GM04503 (cell line): ENCODE results near the gene CACNA1H.
"Not testable (repeated sequence)": the region's sequence is repeated elsewhere in the genome, so short reads cannot be mapped to it uniquely, and the experiment has no call there.

Experiments
- DNase-seq: peaks from one replicate; pipeline ENCODE4 v3.0.0-alpha.2; 2012; ENCODE audit warnings: low read depth

Gene CACNA1H

DNA sequence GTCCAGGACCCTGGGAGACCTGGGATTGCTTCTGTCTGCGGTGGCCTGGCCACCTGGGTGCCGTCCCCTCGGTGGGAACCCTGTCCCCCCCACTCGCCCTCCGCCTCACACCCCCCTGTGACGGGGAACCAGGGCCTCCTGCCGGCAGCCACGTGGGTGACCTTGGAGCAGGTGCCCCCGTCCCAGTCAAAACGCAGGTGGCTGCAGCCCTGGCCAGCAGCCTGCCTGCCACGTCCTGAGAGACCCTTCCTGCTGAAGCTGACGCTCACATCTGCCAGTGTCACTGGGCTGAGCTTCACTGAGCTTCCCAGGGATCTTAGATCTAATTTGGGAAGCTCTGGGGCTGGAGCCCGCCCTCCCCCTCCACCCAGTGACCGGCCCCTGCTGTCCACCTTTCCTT lies 73.8 kb downstream of the CACNA1H start:
- DNase-seq, result not testable (repeated sequence)

- not testable (repeated sequence) for DNase-seq
Observed at GRCh38 chr16:1228227-1228626, 75.3 kb downstream of the CACNA1H start.

DNA sequence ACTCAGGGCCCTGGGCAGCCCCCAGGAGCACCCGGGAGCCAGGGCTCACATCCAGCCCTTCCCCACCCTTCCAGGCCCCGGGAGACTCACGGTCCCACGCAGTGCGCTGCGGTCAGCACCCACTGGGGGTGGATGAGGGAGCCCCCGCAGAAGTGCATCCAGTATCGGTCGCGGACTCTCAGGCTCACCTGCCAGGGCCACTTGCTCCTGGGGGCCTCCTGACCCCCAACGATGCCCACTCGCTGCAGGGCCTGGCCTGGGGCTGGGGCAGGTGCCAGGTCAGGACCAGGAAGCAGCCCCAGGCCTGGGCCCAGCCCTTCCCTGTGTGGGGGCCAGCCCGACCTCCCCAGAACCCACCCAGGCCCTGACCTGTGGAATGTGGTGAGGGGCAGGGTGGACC lies 76.6 kb downstream of the CACNA1H start:
- not testable (repeated sequence) for DNase-seq

DNA sequence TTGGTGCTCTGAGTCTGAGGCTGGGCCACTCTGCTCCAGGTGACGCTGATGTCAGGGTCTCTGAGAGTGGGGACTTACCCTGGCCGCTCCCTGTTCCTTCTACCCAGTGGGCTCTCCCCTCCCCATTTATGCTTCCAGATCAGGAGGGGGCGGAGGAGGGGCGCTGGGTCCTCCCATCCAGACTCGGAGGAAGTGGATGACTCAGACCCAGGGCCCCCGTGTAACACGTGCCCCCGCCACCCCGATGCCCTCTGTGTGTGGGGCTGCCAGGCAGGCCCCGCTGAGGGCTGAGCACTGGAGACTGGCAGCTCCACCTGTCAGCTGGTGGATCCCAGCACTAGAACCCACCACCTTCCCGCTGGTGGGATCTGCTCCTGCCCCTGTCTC lies 77.2 kb downstream of the CACNA1H start, which contains the start of gene TPSB2:
Gene TPSB2 (minus strand): TSS at position 101 of the 387 bp plus-strand sequence. CDS start 233 bp downstream, outside the sequence.
- not testable (repeated sequence) for DNase-seq

DNA sequence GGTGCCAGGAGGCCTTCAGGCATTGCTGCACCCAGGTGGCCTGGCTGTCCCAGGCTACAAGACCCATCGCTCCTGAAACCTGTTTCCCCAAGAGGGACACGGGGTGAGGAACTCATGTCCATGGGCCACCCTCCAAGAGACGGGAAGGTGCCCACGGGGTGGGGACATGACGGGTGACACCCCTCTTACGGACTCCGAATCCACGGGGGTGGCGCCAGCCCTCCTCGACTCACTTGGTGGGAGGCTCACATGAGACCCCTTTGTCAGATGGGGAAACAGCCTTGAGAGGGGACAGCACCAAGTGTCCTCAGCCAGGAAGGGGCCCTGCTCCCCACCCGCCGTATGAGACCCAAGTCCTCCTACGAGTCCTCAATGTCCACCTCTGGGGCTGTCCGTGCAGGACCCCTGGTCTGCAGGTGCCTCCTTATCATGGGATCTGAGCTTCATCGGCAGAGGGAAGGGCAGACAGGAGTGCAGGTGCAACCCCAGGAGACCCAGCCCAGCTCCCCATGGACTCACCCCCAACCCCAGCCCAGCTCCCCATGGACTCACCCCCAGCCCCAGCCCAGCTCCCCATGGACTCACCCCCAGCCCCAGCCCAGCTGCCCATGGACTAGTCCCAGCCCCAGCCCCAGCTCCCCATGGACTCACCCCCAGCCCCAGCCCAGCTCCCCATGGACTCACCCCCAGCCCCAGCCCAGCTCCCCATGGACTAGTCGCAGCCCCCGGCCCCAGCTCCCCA lies 77.7 kb downstream of the CACNA1H start:
- not testable (repeated sequence) for DNase-seq

- DNase-seq, result not testable (repeated sequence)
Observed at GRCh38 chr16:1231301-1231700, 78.4 kb downstream of the CACNA1H start.

- not testable (repeated sequence) for DNase-seq
Observed at GRCh38 chr16:1232049-1232748, 79.3 kb downstream of the CACNA1H start.

DNA sequence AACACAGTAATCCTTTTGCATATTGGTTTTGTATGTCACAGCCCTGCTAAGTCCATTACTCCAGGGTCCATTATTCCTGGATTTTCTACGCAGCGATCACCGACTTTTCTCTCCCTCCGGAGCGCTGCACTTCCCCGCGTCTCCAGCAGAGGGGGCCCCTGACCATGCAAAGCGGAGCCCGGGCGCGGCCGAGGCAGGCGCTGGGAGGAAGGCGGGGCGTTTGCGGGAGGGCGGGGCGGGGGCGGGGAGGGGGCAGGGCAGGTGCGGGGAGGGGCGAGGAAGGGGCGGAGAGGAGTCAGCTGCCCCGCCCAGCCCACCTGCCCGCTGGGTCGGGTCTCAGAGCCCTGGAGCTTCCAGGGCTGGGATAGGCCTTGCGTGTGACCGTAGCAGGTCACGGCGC lies 83.8 kb downstream of the CACNA1H start:
- not testable (repeated sequence) for DNase-seq

DNA sequence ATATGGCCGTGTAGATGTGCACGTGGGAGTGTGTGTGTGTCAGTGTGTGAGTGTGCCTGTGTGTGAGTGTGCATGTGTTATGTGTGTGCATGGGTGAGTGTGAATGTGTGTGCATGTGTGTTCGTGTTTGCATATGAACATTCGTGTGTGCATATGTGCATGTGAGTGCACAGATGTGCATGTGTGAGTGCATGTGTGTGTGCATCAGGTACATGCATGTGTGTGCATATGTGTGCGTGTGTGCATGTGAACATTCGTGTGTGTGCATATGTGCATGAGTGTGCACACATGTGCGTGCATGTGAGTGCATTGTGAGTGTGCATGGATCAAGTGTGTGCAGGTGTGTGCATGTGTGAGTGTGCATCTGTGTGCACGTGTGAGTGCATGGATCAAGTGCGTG lies 85.1 kb downstream of the CACNA1H start:
- DNase-seq, result no peak

- DNase-seq, result not testable (repeated sequence)
Observed at GRCh38 chr16:1238909-1239308, 86.0 kb downstream of the CACNA1H start.

DNA sequence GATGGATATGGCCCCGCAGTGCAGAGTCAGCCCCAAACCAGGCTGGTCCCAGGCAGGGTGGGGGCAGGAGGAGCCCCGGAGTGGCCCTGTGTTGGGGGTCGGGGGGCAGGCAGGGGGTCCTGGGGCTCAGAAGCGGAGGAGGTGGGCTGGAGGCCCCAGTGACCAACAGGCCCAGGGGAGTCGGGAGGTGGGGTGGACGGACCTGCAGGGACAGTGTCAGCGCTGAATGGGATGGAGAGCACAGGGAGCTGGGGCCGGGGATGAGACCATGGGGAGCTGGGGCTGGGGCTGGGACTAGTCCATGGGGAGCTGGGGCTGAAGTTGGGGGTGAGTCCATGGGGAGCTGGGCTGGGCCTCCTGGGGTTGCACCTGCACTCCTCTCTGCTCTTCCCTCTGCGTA lies 86.7 kb downstream of the CACNA1H start:
- not testable (repeated sequence) for DNase-seq

GRCh38 chr16:1240436-1240835 lies 87.5 kb downstream of the CACNA1H start, which contains the start of gene TPSAB1:
Gene TPSAB1, plus strand, starts transcription at chr16:1240705. Its CDS starts 234 bp downstream, at chr16:1240939.
- not testable (repeated sequence) for DNase-seq

GRCh38 chr16:1241081-1241480 lies 88.2 kb downstream of the CACNA1H start:
- DNase-seq, result not testable (repeated sequence)

- not testable (repeated sequence) for DNase-seq
Observed at GRCh38 chr16:1243363-1243762, 90.5 kb downstream of the CACNA1H start.

GRCh38 chr16:1243907-1244850 lies 91.3 kb downstream of the CACNA1H start:
- not testable (repeated sequence) for DNase-seq

- no peak for DNase-seq
Observed at GRCh38 chr16:1244881-1245280, 92.0 kb downstream of the CACNA1H start.

DNA sequence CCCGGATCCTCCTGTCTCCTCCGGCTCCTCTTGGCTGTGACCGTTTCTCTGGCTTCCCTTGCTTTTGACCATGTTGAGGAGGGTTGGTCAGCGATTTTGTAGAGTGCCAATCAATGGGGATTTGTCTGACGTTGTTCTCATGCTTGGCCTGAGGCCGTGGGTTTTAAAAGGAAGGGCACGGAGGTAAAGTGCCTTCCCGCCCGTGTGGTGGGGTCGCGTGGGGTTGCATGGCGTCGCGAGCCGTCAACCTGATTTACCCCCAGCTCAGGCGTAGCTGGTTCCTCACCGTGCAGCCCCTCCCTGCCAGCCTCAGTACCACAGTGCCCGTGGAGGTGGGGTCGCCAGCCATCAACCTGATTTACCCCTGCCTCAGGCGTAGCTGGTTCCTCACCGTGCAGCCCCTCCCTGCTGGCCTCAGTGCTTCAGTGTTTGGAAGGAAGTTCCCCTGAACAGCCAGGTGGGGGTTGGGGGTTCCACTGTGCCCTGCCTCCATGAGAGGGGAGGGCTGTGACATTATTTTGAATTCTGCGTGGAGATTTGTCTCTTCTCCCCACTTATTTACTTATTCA lies 92.6 kb downstream of the CACNA1H start:
- no peak for DNase-seq

GRCh38 chr16:1247903-1248537 lies 95.1 kb downstream of the CACNA1H start:
- not testable (repeated sequence) for DNase-seq

- DNase-seq, result not testable (repeated sequence)
Observed at GRCh38 chr16:1249031-1249755, 96.3 kb downstream of the CACNA1H start.

- not testable (repeated sequence) for DNase-seq
Observed at GRCh38 chr16:1253701-1254364, 100.9 kb downstream of the CACNA1H start.
